Ishikawa (cell line): ENCODE results near the gene FAM98B.

ENCODE experiments used
- CEBPB ChIP-seq: IDR thresholded peaks from 2 replicates; pipeline ENCODE4 v1.6.1; 2012
- CREB1 ChIP-seq: IDR thresholded peaks from 2 replicates; pipeline ENCODE4 v1.6.1; 2012; ENCODE audit warnings: low read depth
- EGR1 ChIP-seq: IDR thresholded peaks from 2 replicates; pipeline ENCODE4 v1.6.1; 2012
- EP300 ChIP-seq: IDR thresholded peaks from 2 replicates; pipeline ENCODE4 v1.6.1; 2012; ENCODE audit warnings: borderline replicate concordance
- FOXM1 ChIP-seq: IDR thresholded peaks from 2 replicates; pipeline ENCODE4 v1.6.1; 2012; ENCODE audit warnings: low read depth, borderline replicate concordance
- NFIC ChIP-seq: IDR thresholded peaks from 2 replicates; pipeline ENCODE4 v1.6.1; 2012
- RAD21 ChIP-seq: IDR thresholded peaks from 2 replicates; pipeline ENCODE4 v1.6.1; 2012; ENCODE audit warnings: low read depth
- REST ChIP-seq: IDR thresholded peaks from 2 replicates; pipeline ENCODE4 v1.6.1; 2012; ENCODE audit warnings: low read depth, mild to moderate bottlenecking
- TAF1 ChIP-seq: IDR thresholded peaks from 2 replicates; pipeline ENCODE4 v1.6.1; 2012; ENCODE audit warnings: low read depth, mild to moderate bottlenecking
- TCF12 ChIP-seq: IDR thresholded peaks from 2 replicates; pipeline ENCODE4 v1.6.1; 2012; ENCODE audit warnings: low read depth
- TEAD4 ChIP-seq: IDR thresholded peaks from 2 replicates; pipeline ENCODE4 v1.6.1; 2012
- USF1 ChIP-seq: IDR thresholded peaks from 2 replicates; pipeline ENCODE4 v1.6.1; 2012
- YY1 ChIP-seq: IDR thresholded peaks from 2 replicates; pipeline ENCODE4 v1.6.1; 2012; ENCODE audit warnings: low read depth
- ZBTB7A ChIP-seq: IDR thresholded peaks from 2 replicates; pipeline ENCODE4 v1.6.1; 2012; ENCODE audit warnings: low read depth
- TF ChIP-seq, protein P1 (sequence below): IDR thresholded peaks from 2 replicates; pipeline ENCODE4 v1.6.1; 2012

Gene FAM98B

GRCh38 chr15:38533926-38534325, 80.0 kb downstream of the FAM98B start:
- TF ChIP-seq TAF1 = no peak
- no peak for TF ChIP-seq CEBPB
- no peak for TF ChIP-seq EP300
- no peak for TF ChIP-seq FOXM1
- no peak for TF ChIP-seq USF1
- TF ChIP-seq YY1 = no peak
- no peak for TF ChIP-seq TEAD4
- TF ChIP-seq ZBTB7A = no peak
- no peak for TF ChIP-seq EGR1
- no peak for TF ChIP-seq TCF12
- no peak for TF ChIP-seq REST
- TF ChIP-seq CREB1 = no peak
- no peak for TF ChIP-seq NFIC
- TF ChIP-seq RAD21 = no peak
- TF ChIP-seq, protein P1, sequence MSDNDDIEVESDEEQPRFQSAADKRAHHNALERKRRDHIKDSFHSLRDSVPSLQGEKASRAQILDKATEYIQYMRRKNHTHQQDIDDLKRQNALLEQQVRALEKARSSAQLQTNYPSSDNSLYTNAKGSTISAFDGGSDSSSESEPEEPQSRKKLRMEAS = no peak

DNA sequence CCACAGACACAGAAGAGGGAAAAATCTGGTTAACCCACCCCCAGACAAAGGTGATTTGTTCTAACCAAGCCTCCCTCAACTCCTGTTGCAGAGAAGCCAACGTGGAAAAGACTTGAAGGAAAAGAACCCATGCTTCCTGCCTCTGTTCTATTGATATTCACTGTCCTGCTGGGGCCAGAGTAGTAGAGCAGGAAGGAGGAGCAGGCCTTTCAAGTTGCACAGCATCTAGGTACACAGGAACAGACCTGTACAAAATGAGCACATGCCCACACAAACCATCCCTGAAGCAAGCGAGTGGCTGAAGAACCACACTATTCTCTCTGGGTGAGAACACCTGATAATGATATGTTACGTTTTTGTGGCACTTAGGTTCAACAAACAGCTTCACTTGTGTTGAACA, 80.8 kb downstream of the FAM98B start:
- TF ChIP-seq NFIC (no peak), REST (no peak), RAD21 (no peak)

- TF ChIP-seq, protein P1 = no peak
- TF ChIP-seq ZBTB7A (no peak), YY1 (no peak), TEAD4 (no peak)
Measured at GRCh38 chr15:38535491-38536200, 81.7 kb downstream of the FAM98B start.

DNA sequence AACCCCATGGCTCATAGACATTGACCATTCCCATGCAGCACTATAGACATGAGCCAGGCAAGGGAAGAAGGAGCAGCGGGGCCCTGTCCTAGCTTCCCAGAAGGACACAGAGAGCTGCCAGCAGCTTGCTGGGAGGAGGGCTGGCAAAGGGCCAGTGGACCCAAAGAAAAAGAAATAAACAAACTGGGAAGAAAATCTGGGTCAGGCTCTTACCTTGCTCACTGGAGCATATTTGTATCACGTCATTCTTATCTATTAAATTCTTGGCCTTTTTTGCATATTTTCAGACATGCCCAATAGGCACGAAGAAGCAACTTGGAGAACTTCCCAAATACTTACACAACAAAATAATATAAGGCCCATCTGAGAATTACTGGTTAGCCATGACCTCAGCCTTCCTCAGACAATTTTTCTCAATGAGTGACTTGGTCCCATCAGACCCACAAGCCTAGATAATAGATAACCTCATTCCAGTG, 82.3 kb downstream of the FAM98B start:
- TF ChIP-seq RAD21 = no peak
- no peak for TF ChIP-seq TCF12
- TF ChIP-seq YY1 = no peak
- TF ChIP-seq, protein P1 = no peak
- no peak for TF ChIP-seq TAF1
- TF ChIP-seq EGR1 = no peak
- no peak for TF ChIP-seq ZBTB7A
- no peak for TF ChIP-seq USF1
- TF ChIP-seq FOXM1 = no peak
- no peak for TF ChIP-seq NFIC
- TF ChIP-seq EP300 = no peak
- no peak for TF ChIP-seq REST
- TF ChIP-seq TEAD4 = no peak
- no peak for TF ChIP-seq CEBPB
- TF ChIP-seq CREB1 = no peak
